ENCODE results near the gene SEPTIN3. TPM values are rescaled to one million over a fixed set of nuclear protein-coding genes. Genes with fewer than 3 reads are reported as not detected.

The SEPTIN3 gene
- total and polyA plus RNA-seq, 2 experiments from 2014 or later, result 2.9 to 3.9 TPM

- no peaks in the 10 kb centered on the region for H3K9me3 ChIP-seq (ENCODE audit: low read depth)
- peak overlapping the region; percentile 43 for H3K4me3 ChIP-seq
- H3K27ac ChIP-seq, result no peak overlapping the region
- no peaks in the 10 kb centered on the region for H3K36me3 ChIP-seq
- no peaks in the 10 kb centered on the region for H3K4me1 ChIP-seq (ENCODE audit: low read depth)
- peak in 1 of 2 donors; percentile 69 for DNase-seq (ENCODE audit: low read depth in 1 of 2, low spot score in 1 of 2)
- TF ChIP-seq, protein P1, sequence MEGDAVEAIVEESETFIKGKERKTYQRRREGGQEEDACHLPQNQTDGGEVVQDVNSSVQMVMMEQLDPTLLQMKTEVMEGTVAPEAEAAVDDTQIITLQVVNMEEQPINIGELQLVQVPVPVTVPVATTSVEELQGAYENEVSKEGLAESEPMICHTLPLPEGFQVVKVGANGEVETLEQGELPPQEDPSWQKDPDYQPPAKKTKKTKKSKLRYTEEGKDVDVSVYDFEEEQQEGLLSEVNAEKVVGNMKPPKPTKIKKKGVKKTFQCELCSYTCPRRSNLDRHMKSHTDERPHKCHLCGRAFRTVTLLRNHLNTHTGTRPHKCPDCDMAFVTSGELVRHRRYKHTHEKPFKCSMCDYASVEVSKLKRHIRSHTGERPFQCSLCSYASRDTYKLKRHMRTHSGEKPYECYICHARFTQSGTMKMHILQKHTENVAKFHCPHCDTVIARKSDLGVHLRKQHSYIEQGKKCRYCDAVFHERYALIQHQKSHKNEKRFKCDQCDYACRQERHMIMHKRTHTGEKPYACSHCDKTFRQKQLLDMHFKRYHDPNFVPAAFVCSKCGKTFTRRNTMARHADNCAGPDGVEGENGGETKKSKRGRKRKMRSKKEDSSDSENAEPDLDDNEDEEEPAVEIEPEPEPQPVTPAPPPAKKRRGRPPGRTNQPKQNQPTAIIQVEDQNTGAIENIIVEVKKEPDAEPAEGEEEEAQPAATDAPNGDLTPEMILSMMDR (IDR thresholded peaks at IDR 0.05; ENCODE audit: low read depth, low read length), result no peak
- peaks cover 45% of the 10 kb centered on the region for H3K27me3 ChIP-seq
Observed at GRCh38 chr22:41976070-41976901, 7.0 kb downstream of the SEPTIN3 start.

GRCh38 chr22:41976961-41977566, 7.8 kb downstream of the SEPTIN3 start:
- peak overlapping the region; percentile 51 for H3K4me3 ChIP-seq
- peaks cover 45% of the 10 kb centered on the region for H3K27me3 ChIP-seq
- DNase-seq (ENCODE audit: low read depth in 1 of 2, low spot score in 1 of 2), result no peak
- H3K9me3 ChIP-seq (ENCODE audit: low read depth), result no peaks in the 10 kb centered on the region
- no peaks in the 10 kb centered on the region for H3K36me3 ChIP-seq
- no peaks in the 10 kb centered on the region for H3K4me1 ChIP-seq (ENCODE audit: low read depth)
- TF ChIP-seq, protein P1 (IDR thresholded peaks at IDR 0.05; ENCODE audit: low read depth, low read length), result no peak
- H3K27ac ChIP-seq, result no peak overlapping the region

DNA sequence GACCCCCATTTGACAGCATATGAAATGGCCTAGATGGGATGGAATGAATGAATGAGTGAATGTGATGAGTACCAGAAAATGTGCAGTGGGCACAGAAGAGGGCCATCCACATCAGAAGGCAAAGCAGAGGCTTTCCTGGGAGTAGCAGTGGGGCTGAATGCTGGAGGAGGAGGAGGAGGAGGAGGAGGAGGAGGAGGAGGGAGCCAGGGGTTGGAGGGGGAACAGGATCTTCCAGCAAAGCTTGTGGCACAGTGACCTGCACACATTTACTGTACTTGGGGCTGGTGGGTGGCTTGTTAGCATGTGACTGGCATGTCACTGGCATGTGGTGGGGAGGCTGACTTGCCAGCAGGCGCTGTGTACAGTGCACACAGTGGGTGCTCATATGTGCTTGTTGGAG, 9.5 kb downstream of the SEPTIN3 start:
- TF ChIP-seq, protein P1 (IDR thresholded peaks at IDR 0.05; ENCODE audit: low read depth, low read length), result no peak
- Histone ChIP-seq H3K4me1 (ENCODE audit: low read depth) (no peaks in the 10 kb centered on the region), H3K27me3 (peaks cover 45% of the 10 kb centered on the region), H3K36me3 (no peaks in the 10 kb centered on the region), H3K27ac (no peak overlapping the region), H3K4me3 (no peak overlapping the region), H3K9me3 (ENCODE audit: low read depth) (no peaks in the 10 kb centered on the region)
- DNase-seq (ENCODE audit: low read depth in 1 of 2, low spot score in 1 of 2), result no peak

DNA sequence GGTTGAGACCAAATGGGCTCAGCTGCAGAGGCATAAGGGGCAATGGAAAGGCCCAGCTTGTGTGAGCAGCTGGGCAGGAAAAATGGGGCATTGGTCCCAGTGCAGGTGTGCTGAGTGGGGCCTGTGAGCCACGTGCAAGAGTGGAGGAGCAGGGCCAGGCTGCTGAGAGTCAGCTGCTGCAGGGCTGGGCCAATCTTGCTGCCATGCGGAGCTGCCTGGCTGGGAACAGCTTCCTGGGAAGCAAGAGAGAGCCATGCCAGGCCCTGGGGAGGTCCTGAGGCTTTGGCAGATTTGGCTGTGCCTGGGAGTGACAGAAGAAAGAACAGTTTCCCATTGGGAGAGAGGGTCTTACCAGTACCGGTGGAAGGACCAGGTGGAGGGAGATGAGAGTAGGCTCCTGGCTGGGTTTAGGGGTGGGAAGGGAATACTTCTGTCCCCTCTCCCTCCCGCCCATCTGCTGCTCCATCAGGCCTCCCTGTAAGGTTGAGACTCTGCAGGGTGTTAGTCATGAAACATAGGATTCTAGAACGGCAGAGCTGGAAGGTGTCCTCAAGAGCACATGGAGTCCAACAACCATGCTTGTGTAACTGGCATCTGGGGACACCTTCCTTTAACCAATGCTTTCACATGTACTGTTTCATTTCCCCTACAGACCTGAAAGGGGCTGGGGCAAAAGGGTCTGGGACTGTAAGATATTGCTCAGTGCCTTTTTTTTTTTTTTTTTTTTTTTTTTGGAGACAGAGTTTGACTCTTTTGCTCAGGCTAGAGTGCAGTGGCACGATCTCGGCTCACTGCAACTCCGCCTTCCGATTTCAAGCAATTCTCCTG, 10.4 kb downstream of the SEPTIN3 start:
- TF ChIP-seq, protein P1 (IDR thresholded peaks at IDR 0.05; ENCODE audit: low read depth, low read length), result no peak
- DNase-seq (ENCODE audit: low read depth in 1 of 2, low spot score in 1 of 2), result no peak
- Histone ChIP-seq H3K4me3 (no peak overlapping the region), H3K4me1 (ENCODE audit: low read depth) (no peaks in the 10 kb centered on the region), H3K27me3 (peaks cover 38% of the 10 kb centered on the region), H3K9me3 (ENCODE audit: low read depth) (no peaks in the 10 kb centered on the region), H3K36me3 (no peaks in the 10 kb centered on the region), H3K27ac (no peak overlapping the region)

DNA sequence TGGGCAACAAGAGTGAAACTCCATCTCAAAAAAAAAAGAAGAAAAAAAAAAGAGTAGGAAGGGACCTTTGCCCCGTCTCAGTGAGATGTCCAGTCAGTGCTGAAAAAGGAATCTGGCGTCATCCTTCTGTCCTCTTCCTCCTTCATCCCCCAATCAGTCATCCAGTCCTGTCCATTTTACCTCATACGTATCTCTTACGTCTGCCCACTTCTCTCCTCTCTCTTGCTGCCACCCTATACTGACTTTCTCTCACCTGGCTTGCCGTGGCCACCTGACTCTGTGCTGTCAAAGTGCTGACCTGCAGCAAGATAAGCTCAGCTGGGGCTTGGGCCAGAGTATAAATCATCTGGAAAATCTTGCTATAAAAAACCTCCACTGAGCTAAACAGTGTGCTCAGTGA, 13.6 kb downstream of the SEPTIN3 start:
- peaks cover 8% of the 10 kb centered on the region for H3K27me3 ChIP-seq
- DNase-seq (ENCODE audit: low read depth in 1 of 2, low spot score in 1 of 2), result no peak
- H3K36me3 ChIP-seq, result no peaks in the 10 kb centered on the region
- H3K4me3 ChIP-seq, result no peak overlapping the region
- no peak overlapping the region for H3K27ac ChIP-seq
- H3K4me1 ChIP-seq (ENCODE audit: low read depth), result no peaks in the 10 kb centered on the region
- TF ChIP-seq, protein P1 (IDR thresholded peaks at IDR 0.05; ENCODE audit: low read depth, low read length), result no peak
- no peaks in the 10 kb centered on the region for H3K9me3 ChIP-seq (ENCODE audit: low read depth)

Measured in cardiac muscle cell (in vitro differentiated cells and primary cell).